Sigmoid colon (tissue), 7 donors: Measurements from ENCODE around the gene COL2A1. TPM values are rescaled to one million over a fixed set of nuclear protein-coding genes. Genes with fewer than 3 reads are reported as not detected.
A peak's percentile ranks its signal among the peaks of the same experiment; 100 is the strongest.

Source experiments
- DNase-seq: peaks from one replicate; pipeline ENCODE4 v3.0.0-alpha.2; 2019
- H3K27ac ChIP-seq, 4 donors: fragments of 200-600 bp; sonication (generic); one replicate each; pipeline ENCODE4 v1.5.1; 2016 to 2019; ENCODE audit warnings: mild to moderate bottlenecking in 1 of 4
- H3K27me3 ChIP-seq, 3 donors: fragments of 200-600 bp; sonication (generic); one replicate each; pipeline ENCODE4 v1.5.1; 2019; ENCODE audit warnings: mild to moderate bottlenecking in 1 of 3
- H3K36me3 ChIP-seq, 4 donors: fragments of 200-600 bp; sonication (generic); one replicate each; pipeline ENCODE4 v1.5.1; 2016 to 2019
- H3K4me1 ChIP-seq, 4 donors: fragments of 200-600 bp; sonication (generic); one replicate each; pipeline ENCODE4 v1.5.1; 2017 to 2019
- H3K4me3 ChIP-seq, 4 donors: fragments of 200-600 bp; sonication (generic); one replicate each; pipeline ENCODE4 v1.5.1; 2017 to 2019; ENCODE audit warnings: mild to moderate bottlenecking in 2 of 4, moderate library complexity in 1 of 4
- H3K9me3 ChIP-seq, 4 donors: fragments of 200-600 bp in 3 of 4; sonication (generic) in 3 of 4; one replicate each; pipeline versions ENCODE4 v1.5.1 to v1.6.1; 2013 to 2019
- CTCF ChIP-seq, 4 experiments: fragments of 450-650 bp in 3 of 4; fragments of 200-600 bp in 1 of 4; IDR thresholded peaks; one replicate each; pipeline ENCODE4 v1.5.1; 2016 to 2019; ENCODE audit warnings: antibody characterized with exemption in 4 of 4, mild to moderate bottlenecking in 3 of 4, moderate library complexity in 2 of 4
- EP300 ChIP-seq, 4 donors: sonication (generic); formaldehyde crosslinking; IDR thresholded peaks; one replicate each; pipeline ENCODE4 v1.6.1; 2017; ENCODE audit warnings: antibody characterized with exemption in 4 of 4
- POLR2A ChIP-seq, 2 donors: fragments of 450-650 bp; IDR thresholded peaks; one replicate each; pipeline ENCODE4 v1.6.1; 2016; ENCODE audit warnings: antibody characterized with exemption in 2 of 2, mild to moderate bottlenecking in 2 of 2, moderate library complexity in 2 of 2
- POLR2AphosphoS5 ChIP-seq, 4 donors: sonication (generic); formaldehyde crosslinking; IDR thresholded peaks; one replicate each; pipeline ENCODE4 v1.6.1; 2017; ENCODE audit warnings: antibody characterized with exemption in 4 of 4
- WGBS, 2 donors: extraction: QIAGEN DNeasy Blood & Tissue Kit; methylation state at CpG; one replicate each; pipeline ENCODE4 v1.1.7; 2013; 5-methylcytosine and 5-hydroxymethylcytosine counted together
- intact Hi-C: fragments of 100-400 bp; cut with DNase I; formaldehyde crosslinking; loops from one replicate; pipeline ENCODE4 v1.15.1; 2023
- polyA plus RNA-seq, 3 donors: library from polyadenylated mRNA; stranded (reverse); fragments of 200-250 nt; gene quantifications; one replicate each; pipeline ENCODE4 v1.2.3, GENCODE V29; 2013
- total RNA-seq, 4 donors: library from RNA; depleted of rRNA; stranded (reverse); fragments of >200 nt; gene quantifications; one replicate each; pipeline ENCODE4 v1.1.0, GENCODE V29; 2016
- donor health status: healthy with polysubstance abuse.
- donor health status: Bipolar disorder and iron deficiency.
- donor health status: healthy.

The COL2A1 gene
- total and polyA plus RNA-seq, 7 donors, result 0.17 to 0.60 TPM; not detected in 5

GRCh38 chr12:47987411-47988072 is 16.7 kb downstream of the COL2A1 start:
- WGBS, 2 donors, result 86 to 94% methylated on average over 14 of the region's 14 CpGs
- no peaks in the 10 kb centered on the region for H3K27me3 ChIP-seq
- H3K4me3 ChIP-seq, result no peak overlapping the region
- intact Hi-C loops, result no loop called here
- no peak overlapping the region for H3K27ac ChIP-seq
- peak; percentile 52 for DNase-seq
- no peaks in the 10 kb centered on the region for H3K4me1 ChIP-seq
- H3K9me3 ChIP-seq, result no peaks in the 10 kb centered on the region
- no peaks in the 10 kb centered on the region for H3K36me3 ChIP-seq
- no peak for TF ChIP-seq CTCF (IDR thresholded peaks at IDR 0.05)
- no peak for TF ChIP-seq EP300 (IDR thresholded peaks at IDR 0.05)
- TF ChIP-seq POLR2AphosphoS5 (IDR thresholded peaks at IDR 0.05), result no peak

GRCh38 chr12:47986832-47987231 is 17.4 kb downstream of the COL2A1 start:
- intact Hi-C loops, result no loop called here
- Histone ChIP-seq H3K4me1 (no peaks in the 10 kb centered on the region), H3K4me3 (no peak overlapping the region), H3K27me3 (no peaks in the 10 kb centered on the region), H3K36me3 (no peaks in the 10 kb centered on the region), H3K9me3 (no peaks in the 10 kb centered on the region), H3K27ac (no peak overlapping the region)
- DNase-seq, result peak; percentile 60
- 81 to 89% methylated on average over 5 of the region's 5 CpGs for WGBS, 2 donors
- TF ChIP-seq POLR2AphosphoS5 (IDR thresholded peaks at IDR 0.05), result no peak
- no peak for TF ChIP-seq EP300 (IDR thresholded peaks at IDR 0.05)
- TF ChIP-seq CTCF (IDR thresholded peaks at IDR 0.05), result no peak
- no peak for TF ChIP-seq POLR2A (IDR thresholded peaks at IDR 0.05)

- Histone ChIP-seq H3K27ac (no peak overlapping the region), H3K9me3 (no peaks in the 10 kb centered on the region), H3K4me3 (no peak overlapping the region), H3K4me1 (no peaks in the 10 kb centered on the region), H3K36me3 (no peaks in the 10 kb centered on the region), H3K27me3 (no peaks in the 10 kb centered on the region)
- TF ChIP-seq POLR2AphosphoS5 (IDR thresholded peaks at IDR 0.05) (no peak), CTCF (IDR thresholded peaks at IDR 0.05) (no peak), POLR2A (IDR thresholded peaks at IDR 0.05) (no peak), EP300 (IDR thresholded peaks at IDR 0.05) (no peak)
- no peak for DNase-seq
- intact Hi-C loops, result no loop called here
- 79 to 82% methylated on average over 8 of the region's 8 CpGs for WGBS, 2 donors
Measured at GRCh38 chr12:47986291-47986660, 18.0 kb downstream of the COL2A1 start.

GRCh38 chr12:47985596-47986290 is 18.5 kb downstream of the COL2A1 start:
- Histone ChIP-seq H3K27ac (no peak overlapping the region), H3K4me1 (no peaks in the 10 kb centered on the region), H3K36me3 (no peaks in the 10 kb centered on the region), H3K4me3 (no peak overlapping the region), H3K9me3 (no peaks in the 10 kb centered on the region), H3K27me3 (no peaks in the 10 kb centered on the region)
- TF ChIP-seq POLR2A (IDR thresholded peaks at IDR 0.05), result no peak
- no peak for TF ChIP-seq CTCF (IDR thresholded peaks at IDR 0.05)
- no peak for TF ChIP-seq POLR2AphosphoS5 (IDR thresholded peaks at IDR 0.05)
- no peak for TF ChIP-seq EP300 (IDR thresholded peaks at IDR 0.05)
- peak; percentile 52 for DNase-seq
- intact Hi-C loops, result no loop called here
- 94% methylated on average over 16 of the region's 16 CpGs for WGBS, 2 donors
